Measurements from ENCODE around the gene ETFA.

ETFA gene

GRCh38 chr15:76168237-76168984 lies 142.9 kb downstream of the ETFA start:
- FAIRE-seq, result no peak

GRCh38 chr15:76165951-76166350 lies 145.3 kb downstream of the ETFA start:
- FAIRE-seq, result no peak
